Esophagus muscularis mucosa (tissue), 3 donors: Measurements from ENCODE around the gene TTLL5.

Experiments
- POLR2A ChIP-seq: fragments of 450-650 bp; IDR thresholded peaks from one replicate; pipeline ENCODE4 v1.6.1; 2017; ENCODE audit warnings: antibody characterized with exemption, moderate library complexity, mild to moderate bottlenecking, low read depth
- TF ChIP-seq, protein P1 (sequence below), 3 experiments: fragments of 200-600 bp in 2 of 3; fragments of 450-650 bp in 1 of 3; sonication (generic) in 2 of 3; IDR thresholded peaks; one replicate each; pipeline ENCODE4 v1.5.1; 2017 to 2019; ENCODE audit warnings: antibody characterized with exemption in 3 of 3, mild to moderate bottlenecking in 2 of 3, moderate library complexity in 1 of 3

DNA sequence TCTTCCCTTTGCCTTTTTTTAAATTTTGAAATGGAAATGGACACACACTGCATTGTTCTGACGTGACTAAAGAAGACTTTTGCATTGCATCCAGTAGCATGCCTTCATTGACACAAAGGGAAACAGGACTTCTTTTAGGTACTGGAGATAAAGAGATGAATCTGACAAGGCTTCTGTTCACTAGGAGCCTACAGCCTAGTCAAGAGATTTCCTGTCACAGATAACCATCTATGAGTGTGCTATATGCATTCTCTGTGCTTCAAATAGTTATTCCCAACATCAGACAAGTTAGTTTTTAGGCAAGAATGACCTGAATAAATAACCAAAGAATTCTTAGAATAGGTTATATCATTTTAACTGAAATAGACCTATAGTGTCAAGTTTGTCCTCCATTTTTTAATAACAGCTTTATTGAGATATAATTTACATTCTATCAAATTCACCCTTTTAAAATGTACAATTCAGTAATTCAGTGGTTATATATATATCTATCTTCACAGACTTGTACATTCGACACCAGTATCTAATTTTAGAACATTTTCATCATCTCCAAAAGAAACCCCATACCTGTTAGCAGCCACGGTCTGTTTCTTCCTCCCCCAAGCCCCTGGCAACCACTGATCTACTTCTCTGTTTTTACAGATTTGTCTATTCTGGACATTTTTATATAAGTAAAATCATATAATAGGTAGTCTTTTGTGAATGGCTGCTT is 122.7 kb downstream of the TTLL5 start:
- TF ChIP-seq, protein P1, sequence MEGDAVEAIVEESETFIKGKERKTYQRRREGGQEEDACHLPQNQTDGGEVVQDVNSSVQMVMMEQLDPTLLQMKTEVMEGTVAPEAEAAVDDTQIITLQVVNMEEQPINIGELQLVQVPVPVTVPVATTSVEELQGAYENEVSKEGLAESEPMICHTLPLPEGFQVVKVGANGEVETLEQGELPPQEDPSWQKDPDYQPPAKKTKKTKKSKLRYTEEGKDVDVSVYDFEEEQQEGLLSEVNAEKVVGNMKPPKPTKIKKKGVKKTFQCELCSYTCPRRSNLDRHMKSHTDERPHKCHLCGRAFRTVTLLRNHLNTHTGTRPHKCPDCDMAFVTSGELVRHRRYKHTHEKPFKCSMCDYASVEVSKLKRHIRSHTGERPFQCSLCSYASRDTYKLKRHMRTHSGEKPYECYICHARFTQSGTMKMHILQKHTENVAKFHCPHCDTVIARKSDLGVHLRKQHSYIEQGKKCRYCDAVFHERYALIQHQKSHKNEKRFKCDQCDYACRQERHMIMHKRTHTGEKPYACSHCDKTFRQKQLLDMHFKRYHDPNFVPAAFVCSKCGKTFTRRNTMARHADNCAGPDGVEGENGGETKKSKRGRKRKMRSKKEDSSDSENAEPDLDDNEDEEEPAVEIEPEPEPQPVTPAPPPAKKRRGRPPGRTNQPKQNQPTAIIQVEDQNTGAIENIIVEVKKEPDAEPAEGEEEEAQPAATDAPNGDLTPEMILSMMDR (IDR thresholded peaks at IDR 0.05), result no peak
- no peak for TF ChIP-seq POLR2A
